HG03520 (cell line): Measurements from ENCODE around the gene BUD13.
"Not testable (repeated sequence)": the region's sequence is repeated elsewhere in the genome, so short reads cannot be mapped to it uniquely, and the experiment has no call there.

Experiments
- ATAC-seq: cut with Tn5 transposase; IDR thresholded peaks from one replicate; pipeline ENCODE4 v1.9.1; 2021; ENCODE audit warnings: mild to moderate bottlenecking, moderate library complexity; ENCODE audit not compliant: unreplicated experiment

BUD13 gene, protein sequence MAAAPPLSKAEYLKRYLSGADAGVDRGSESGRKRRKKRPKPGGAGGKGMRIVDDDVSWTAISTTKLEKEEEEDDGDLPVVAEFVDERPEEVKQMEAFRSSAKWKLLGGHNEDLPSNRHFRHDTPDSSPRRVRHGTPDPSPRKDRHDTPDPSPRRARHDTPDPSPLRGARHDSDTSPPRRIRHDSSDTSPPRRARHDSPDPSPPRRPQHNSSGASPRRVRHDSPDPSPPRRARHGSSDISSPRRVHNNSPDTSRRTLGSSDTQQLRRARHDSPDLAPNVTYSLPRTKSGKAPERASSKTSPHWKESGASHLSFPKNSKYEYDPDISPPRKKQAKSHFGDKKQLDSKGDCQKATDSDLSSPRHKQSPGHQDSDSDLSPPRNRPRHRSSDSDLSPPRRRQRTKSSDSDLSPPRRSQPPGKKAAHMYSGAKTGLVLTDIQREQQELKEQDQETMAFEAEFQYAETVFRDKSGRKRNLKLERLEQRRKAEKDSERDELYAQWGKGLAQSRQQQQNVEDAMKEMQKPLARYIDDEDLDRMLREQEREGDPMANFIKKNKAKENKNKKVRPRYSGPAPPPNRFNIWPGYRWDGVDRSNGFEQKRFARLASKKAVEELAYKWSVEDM

DNA sequence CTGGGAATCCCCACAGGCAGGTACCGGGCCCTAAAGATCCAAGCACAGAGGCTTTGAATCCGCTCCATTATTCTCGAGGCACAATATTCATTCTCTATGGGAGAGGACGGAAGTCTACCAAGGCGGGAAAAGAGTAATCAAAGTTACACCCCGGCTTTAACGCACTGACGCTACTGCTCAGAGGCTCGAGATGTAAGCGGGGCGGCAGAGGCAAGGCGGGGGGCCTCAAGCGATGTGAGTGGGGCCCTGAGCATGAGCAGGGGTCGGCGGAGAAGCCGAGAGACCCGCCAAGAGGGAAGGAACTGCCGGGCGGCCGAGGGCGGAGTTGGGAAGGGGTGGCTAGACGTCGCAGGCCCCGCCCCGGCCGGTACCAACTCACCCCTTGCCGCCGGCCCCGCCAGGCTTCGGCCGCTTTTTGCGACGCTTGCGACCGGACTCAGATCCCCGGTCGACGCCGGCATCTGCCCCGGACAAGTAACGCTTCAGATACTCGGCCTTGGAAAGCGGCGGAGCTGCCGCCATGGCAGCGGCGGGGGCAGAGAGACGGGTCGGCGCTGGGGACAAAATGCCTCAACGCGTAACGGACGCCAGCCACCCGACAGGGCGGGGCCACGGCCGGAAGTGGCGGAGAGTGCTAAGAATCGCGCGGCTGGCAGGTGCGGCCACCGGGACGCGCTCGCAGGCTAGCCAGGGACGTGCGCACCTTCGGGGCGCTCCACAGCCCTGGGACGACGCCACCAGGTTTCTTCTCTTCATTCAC is at the start of gene BUD13:
TSS of gene BUD13 (minus strand) at position 545 of the 760 bp plus-strand sequence. CDS start at position 522, 23 bp downstream.
- ATAC-seq: peak; percentile 79

GRCh38 chr11:116822575-116822974 is 49.8 kb upstream of the BUD13 start:
- ATAC-seq: no peak

GRCh38 chr11:116821050-116821918 is 48.5 kb upstream of the BUD13 start:
- no peak for ATAC-seq

- ATAC-seq: no peak
Observed at GRCh38 chr11:116819049-116819448, 46.3 kb upstream of the BUD13 start.

- ATAC-seq: no peak
Observed at GRCh38 chr11:116814502-116814901, 41.7 kb upstream of the BUD13 start.

DNA sequence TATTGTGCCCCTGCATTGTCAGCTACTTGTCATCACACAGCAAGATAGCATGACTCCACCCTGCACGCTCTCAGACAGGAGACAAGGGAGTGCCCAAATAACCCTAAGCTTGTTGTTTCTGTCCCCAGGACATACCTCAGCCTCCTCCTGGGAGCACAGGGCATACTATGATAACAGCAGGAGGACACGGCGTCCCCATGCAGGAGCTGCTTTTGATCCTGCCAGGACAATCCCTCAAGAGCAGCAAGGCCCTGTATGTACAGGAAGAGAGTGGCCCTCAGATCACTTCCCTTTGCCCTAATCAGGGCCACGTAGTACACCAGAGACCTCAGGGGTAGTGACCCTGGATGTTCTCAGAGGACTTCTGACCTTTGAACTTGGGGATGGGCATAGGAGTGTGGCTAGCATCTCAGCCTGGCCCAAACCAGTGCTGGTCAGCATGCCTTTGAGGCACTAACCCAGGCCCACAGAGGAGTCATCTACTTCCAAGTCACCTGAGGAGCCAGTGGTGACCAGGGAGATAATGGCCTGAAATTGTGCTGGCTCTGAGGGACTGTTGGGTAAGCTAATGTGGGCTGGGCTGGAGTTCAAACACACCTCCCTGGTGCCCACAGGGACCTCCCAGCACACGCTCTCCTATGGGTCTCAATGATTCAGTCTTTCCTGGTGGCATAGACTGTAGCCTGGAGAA is 41.1 kb upstream of the BUD13 start:
- no peak for ATAC-seq

- ATAC-seq: no peak
Observed at GRCh38 chr11:116813170-116813569, 40.4 kb upstream of the BUD13 start.

- ATAC-seq: no peak
Observed at GRCh38 chr11:116812109-116812508, 39.3 kb upstream of the BUD13 start.

DNA sequence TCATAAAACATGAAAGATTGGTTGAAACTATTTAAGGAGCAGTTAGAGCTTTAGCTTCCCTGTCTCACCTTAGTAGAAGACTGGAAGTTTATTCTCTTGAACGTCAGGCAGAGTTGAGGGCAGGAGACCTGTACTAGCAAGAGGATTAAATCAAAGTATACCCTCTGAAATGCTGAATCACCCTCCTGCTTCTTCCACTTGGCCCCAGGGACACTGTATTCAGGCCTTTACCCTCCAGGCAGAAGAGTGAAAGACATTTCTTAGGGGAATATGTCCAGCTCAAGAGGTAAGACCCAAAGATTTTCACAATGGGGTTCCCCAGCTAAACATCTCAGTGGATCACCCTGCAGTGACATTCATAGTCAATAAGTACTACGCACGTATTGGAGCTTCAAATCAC is 38.4 kb upstream of the BUD13 start:
- no peak for ATAC-seq

DNA sequence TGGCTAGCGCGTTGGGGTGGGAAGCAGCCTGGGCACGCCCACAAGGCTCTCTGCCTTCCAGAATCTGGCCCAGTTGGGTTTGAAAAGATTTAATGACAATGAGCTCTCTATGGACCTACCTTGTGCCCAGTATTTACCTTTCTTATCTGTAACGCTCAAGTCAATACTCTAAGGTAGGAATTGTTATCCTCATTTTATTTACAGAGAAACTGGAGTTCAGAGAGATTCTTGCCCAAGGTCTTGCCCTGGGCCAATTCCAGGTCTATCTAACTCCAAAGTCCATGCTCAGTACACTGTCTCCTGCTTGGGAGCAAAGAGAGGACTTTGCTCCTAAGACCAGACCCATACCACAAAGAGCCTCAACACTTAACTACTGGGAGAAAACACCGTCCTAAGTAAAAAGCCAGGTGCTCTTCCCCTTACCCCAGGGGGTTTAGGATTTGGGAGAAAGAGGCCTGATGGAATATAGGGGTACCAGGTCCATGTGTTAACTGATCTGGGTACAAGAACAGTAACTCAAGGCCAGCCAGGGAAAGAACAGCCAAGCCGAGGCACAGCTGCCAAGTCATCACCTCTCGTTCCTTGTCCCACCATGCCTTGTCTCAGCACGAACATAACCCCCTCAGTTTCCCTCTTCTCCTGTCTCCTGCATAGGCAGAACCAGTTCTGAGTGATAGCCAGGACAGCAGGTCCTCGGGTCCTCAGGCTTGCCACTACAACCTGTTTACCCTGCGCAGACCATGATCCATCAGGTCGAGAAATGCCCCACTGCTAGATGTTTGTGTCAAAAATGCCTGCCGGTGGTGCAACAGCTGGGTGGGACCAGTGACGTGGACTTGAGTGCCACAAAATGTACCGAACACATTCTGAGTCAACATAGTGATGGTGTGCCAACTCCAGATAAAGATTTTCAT is 35.7 kb upstream of the BUD13 start:
- ATAC-seq: no peak

DNA sequence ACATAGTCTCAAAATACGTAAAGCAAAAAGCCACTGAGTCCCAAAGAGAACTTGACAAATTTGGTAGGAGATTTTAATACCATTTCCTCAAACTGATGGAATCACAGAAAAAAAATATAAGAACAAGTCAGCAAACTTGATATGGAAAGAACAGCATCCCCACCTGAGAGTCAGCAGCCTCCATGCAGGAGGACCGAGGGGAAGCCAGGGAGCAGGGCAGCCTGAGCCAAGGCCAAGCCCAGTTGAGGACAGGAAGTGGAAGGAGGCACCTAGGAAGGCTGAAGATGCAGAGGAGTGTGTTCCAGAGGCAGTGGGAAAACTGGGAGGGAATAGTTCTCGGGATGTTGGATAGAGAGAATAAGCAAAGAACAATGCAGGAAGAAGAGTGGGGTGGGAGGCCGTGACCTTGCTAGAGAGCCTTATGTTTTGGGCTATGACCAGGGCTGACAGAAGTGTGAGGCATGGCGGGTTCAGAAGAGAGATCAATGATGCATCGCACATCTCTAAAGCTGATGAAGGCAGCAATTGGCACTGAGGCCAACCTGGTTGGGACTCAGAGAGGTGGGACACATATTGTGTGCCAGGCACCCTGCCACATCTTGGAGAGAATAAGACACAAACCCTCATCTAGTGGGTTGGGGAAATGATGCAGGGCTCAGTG is 34.9 kb upstream of the BUD13 start:
- no peak for ATAC-seq

- no peak for ATAC-seq
Observed at GRCh38 chr11:116804001-116804400, 31.2 kb upstream of the BUD13 start.

DNA sequence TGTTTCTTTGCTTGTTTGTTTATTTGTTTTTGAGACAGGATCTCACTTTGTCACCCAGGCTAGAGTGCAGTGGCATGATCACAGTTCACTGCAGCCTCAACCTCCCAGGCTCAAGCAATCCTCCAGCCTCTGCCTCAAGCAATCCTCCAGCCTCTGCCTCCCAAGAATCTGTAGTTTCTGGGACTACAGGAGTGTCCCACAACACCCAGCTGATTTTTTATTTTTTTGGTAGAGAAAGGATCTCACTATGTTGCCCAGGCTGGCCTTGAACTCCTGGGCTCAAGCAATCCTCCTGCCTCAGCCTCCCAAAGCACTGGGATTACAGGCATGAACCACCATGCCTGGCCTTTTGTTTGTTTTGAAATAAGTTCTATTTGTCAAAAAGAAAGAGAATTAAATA is 28.9 kb upstream of the BUD13 start:
- not testable (repeated sequence) for ATAC-seq

DNA sequence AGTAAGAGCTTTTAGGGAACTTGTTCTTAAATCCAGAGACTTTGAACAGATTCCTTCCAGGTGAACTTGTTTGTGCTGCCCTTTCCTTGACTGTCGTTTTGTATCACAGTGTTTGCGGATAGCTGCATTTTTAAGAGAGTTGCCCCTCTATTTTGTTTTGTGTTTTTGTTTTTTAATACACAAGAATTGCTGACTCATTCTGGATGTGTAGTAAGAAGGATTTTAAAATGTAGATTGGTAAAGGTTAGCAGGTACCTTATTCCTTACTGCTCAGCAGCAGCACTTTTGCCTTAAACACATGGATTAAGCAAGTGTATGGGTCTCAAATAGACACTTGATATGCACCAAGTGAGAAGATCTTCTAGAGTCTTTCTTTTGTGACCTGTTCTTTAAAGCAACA is 27.8 kb upstream of the BUD13 start:
- ATAC-seq: no peak

DNA sequence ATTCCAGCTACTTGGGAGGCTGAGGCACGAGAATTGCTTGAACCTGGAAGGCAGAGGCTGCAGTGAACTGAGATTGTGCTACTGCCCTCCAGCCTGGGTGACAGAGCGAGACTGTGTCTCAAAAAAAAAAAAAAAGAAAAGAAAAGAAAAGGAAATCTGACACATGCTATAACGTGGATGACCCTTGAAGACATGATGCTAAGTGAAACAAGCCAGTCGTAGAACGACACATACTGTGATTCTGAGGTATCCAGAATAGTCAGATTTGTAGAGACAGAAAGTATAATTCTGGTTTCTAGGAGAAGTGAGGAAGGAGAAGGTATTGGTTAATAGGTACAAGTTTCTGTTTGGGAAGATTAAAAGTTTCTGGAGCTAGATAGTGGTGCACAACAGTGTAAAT is 25.6 kb upstream of the BUD13 start:
- no peak for ATAC-seq

- no peak for ATAC-seq
Observed at GRCh38 chr11:116797816-116798215, 25.0 kb upstream of the BUD13 start.

- no peak for ATAC-seq
Observed at GRCh38 chr11:116796548-116796947, 23.8 kb upstream of the BUD13 start.

- ATAC-seq: no peak
Observed at GRCh38 chr11:116794851-116795250, 22.1 kb upstream of the BUD13 start.

DNA sequence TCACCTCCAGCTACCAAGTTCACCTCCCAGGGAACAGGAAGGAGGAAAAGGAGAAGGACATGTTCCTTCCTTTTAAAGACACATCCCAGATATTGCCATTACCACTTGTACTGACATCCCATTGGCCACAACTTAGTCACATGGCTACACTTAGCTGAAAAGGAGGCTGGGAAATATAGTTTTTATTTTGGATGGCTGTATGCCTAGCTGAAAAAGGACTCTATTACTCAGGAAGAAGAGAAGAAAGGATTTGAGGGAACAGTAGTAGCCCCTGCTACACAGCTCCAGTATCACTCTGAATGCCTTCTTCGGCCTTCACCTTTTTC is 20.9 kb upstream of the BUD13 start:
- ATAC-seq: no peak
